HG03060 (cell line): ENCODE measurements around the gene MED14.
"Not testable (repeated sequence)": the region's sequence is repeated elsewhere in the genome, so short reads cannot be mapped to it uniquely, and the experiment has no call there.

Experiments used
- ATAC-seq: cut with Tn5 transposase; IDR thresholded peaks from one replicate; pipeline ENCODE4 v1.9.1; 2021; ENCODE audit warnings: low read depth, moderate number of reproducible peaks; ENCODE audit not compliant: unreplicated experiment

Gene MED14

DNA sequence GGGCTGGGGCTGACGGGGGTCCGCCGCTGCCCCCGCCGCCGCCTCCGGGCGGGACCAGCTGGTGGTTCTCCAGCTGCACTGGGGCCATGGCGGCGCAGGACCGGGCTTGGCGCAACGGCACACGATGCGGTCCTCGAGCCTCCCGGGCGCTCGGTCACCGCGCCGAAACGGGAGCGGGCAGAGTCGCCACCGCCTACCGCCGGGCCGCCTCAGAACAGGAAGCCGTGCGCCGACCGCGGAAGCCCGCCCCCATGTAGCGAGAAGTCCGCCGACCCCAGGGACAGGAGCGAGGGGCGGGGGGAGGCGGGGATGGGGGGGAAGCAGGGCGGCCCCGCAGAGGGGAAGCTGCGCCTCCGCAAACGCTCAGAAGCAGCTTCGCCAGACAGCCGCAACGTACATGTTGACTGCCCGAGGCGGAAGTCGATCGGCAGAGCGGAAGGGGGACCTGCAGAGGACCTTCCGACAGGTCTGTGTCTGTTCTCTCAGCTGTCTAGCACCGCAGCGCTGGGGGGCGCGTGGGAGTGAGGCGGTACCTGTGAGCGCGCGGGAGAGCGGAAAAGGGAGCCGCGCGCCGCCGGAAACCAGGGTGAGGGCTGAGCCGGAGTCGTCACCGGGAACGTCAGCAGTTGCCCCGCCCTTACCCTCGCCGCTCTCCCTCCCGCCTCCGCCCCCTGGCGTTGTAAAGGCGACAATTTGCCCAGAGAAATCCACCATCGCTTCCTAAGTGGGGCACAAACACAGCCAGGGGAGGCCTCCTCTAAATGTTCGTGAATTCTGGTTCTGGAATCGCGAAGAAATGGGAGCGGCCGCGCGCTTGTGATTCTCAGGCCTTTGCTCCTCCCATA is at the start of gene MED14:
TSS of gene MED14 (minus strand) at position 218 of the 845 bp plus-strand sequence. CDS start at position 88, 130 bp downstream.
- ATAC-seq: peak; percentile 69

DNA sequence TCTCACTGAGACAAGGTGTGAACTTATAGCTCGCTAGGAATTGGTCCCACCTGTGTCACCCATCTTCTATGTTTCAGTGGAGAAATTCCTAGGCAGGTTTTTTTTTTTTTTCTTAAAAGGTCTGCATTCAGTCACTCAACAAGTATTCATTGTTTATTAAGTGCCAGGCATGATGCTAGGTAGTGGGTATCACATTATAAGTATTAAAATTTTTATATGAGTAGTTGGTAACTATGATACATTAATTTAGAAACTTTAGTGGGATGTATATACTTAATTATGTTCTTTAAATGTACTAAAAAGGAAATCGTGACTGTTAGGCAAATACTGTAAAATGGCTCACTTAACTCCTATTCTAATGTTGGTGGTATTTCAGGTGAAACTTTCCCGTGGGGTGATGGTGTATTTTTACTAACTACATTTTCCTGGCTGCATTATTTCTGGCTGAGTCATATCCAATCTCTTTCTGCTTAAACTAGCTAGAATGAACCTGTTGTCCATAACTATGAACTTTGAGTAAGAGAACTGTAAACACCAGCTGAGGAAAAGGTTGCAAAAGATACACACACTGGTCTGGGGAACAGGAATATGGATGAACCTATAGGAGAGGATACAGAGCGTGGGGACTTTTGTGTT is 49.3 kb upstream of the MED14 start:
- ATAC-seq: no peak

DNA sequence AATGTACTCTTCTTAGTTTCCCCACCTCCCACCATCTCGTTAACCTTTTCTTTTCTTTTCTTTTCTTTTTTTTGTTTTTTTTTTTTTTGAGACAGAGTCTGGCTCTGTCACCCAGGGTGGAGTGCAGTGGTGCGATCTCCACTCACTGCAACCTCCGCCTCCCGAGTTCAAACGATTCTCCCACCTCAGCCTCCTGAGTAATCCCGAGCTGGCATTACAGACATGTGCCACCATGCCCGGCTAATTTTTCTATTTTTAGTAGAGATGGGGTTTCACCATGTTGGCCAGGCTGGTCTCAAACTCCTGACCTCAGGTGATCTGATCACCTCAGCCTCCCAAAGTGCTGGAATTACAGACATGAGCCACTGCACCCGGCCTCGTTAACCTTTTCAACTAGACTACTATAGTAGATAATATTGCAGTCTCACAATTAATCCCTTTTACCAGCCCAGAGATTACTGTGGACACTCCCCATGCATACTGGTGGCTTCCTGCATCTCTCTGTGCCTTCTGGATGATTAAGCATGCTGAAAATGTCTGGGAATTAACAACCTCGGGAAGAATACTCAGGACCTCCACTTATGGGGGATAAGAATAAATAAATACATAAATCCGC is 47.4 kb upstream of the MED14 start:
- ATAC-seq: not testable (repeated sequence)

DNA sequence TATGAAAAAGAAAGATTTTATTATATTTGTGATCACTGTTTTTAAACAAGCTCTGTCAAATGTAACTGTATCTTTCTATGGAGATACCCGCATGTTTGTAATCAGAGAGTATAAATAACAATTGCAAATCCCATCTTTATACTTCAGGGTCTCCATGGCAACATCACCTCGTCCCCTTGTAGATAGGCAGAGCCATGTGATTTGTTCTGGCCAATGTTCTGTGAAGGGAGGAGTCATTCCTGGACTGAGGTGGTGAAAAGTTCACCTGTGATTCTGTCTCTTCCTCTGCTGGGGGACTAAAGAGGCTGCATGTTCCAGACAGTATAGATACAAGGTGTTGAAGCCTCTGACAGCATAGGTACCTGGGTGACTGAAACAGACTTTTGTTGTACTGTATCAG is 45.6 kb upstream of the MED14 start:
- no peak for ATAC-seq

DNA sequence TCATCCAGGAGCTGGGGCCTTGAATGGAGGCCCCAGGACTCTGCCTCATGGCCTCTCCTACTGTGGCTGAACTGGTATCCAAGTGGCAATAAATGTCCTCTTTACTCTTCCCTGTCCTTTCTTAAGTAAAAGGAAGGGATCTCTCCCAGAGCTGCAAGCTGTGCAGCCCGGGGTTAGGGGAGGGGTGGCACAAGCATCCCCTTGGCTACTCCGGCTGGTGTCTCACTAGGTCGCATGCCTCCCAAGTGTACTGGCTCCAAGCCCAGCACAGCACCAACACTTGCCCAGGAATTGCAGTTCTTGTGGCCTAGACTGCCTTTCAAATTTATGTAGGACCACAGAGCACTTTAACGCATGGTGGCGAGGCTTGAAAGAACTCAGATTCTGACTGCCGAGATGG is 44.7 kb upstream of the MED14 start:
- ATAC-seq: no peak

DNA sequence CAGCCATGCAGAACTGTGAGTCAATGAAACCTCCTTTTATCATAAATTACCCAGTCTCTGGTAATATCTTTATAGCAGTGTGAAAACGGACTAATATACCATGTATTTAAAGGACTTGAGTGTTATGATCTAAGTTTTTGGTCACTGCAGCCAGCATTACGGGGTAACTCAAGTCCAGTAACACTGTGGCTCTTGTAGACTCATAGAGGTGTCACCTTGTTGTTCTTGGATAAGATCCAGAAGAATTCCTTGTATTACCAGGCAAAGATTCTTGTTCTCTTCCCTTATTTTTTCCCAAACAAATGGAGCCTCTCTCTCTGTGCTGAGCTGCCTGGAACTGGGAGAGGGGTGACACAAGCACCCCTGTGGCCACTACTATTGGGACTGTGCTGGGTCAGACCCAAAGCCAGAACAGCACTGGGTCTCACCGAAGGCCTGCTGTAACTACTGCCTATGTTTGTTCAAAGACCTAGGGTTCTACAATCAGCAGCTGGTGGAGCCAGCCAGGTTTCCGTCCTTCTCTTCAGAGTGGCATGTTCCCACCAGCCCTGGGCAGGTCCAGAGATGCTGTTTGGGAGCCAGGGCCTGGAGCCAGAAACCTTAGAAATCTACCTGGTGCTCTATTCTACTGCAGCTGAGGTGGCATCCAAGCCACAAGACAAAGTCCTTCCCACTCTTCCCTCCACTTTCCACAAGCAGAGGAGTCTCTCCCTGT is 43.7 kb upstream of the MED14 start:
- no peak for ATAC-seq

DNA sequence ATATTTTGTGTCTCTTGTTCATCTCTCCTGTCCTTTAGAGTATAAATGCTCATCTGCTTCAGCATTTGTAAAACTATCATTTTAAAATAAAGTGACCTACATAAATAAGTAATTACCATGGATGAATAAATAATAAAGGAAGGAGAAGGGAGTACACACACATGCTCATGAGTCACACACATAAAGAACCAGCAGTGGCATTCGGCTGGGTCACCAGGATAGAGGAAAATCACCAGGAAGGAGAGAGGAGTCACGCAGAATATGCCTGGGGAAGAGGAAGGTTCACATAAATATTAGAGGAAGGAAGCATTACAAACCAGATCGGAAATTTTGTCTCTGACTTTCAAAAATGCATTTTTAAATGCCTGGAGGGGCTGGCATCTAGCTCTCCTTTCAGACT is 38.5 kb upstream of the MED14 start:
- no peak for ATAC-seq

DNA sequence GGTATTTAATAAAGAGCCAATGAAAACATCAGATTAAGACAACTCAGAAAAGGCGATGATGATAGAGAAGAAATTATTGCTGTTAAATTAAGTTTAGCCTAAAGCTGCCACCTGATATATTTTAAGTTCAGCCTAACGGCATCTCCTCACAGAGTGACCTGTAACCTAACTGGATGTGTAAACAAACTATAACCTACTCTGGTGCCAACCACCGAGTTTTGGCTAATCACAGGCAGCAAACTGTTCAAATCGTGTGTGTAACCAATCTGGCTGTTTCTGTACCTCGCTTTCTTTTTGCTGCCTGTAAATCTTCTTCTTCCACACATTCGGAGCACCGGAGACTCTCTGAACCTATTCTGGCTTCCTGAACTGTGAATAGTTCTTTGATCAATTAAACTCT is 37.8 kb upstream of the MED14 start:
- no peak for ATAC-seq

DNA sequence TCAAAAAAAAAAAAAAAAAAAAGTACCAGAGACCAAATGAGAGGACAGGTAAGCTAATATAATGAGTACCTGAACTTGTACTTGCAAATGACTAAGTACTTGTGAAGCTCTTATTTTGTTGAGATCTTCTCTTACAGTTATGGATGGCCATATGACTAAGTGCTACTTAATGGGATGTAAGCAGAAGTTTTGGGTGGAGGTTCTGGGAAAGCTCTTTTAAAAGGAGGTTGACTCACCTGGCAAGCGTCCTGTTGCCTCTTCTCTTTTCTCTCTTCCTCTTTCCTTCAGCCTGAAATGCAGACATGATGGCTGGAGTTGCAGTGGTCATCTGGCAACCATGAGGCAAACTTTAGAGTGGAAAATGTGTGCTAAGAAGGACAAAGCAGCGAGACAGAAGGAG is 36.9 kb upstream of the MED14 start:
- ATAC-seq: no peak

DNA sequence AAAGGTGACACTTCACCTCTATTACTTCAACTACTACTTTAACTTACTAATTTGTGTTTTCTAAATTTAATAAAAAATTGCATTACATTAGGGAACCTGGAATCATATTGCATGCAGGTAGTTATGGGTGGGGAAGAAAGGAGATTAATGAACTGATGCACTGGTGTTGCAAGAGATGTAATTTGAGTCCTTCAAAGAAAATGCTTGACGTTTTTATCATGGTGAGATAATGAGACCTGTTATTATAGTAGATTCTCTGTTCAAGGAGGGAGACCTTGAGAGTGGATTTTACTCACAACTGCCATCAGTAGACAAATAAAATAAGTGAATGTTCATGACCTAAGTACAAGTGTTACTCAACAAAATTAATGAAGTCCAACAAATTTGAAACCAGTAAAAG is 26.4 kb upstream of the MED14 start:
- ATAC-seq: no peak

DNA sequence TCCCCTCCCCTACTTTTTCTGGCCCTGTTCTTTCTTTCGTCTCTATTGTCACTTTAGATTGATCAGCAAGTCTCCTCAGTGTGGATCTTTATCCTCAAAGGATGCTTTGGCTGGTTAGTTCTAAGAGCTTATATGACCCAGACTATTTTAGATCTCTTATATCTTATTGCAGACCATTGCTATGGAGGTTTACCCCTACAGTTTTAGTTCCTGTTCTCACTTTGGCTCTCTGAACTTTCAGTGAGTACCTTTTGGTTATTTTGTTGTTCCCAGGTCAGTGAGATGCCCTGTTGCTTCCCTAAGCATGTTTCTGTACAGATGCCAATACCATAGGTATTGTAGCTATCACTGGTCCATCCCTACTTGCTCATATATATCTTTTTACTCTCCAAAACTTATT is 24.0 kb upstream of the MED14 start:
- ATAC-seq: no peak

DNA sequence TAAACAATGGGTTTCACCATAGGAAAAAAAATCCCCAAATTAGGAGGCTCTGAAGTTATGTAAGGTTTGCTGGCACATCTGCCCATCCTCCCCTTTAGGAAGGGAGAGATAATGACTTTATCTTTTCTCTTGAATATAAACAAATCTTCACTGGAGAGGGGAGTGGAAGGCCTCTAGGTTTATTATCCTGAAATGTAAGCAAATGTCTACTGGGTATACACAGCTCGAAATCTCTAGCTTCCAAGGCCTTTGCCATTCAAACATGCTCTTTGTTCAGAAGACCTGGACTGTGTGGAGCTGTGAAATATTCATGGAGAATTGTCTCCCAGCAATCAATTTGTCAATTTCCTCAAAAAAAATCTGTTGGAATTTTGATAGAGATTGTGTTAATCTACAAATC is 21.7 kb upstream of the MED14 start:
- ATAC-seq: no peak

DNA sequence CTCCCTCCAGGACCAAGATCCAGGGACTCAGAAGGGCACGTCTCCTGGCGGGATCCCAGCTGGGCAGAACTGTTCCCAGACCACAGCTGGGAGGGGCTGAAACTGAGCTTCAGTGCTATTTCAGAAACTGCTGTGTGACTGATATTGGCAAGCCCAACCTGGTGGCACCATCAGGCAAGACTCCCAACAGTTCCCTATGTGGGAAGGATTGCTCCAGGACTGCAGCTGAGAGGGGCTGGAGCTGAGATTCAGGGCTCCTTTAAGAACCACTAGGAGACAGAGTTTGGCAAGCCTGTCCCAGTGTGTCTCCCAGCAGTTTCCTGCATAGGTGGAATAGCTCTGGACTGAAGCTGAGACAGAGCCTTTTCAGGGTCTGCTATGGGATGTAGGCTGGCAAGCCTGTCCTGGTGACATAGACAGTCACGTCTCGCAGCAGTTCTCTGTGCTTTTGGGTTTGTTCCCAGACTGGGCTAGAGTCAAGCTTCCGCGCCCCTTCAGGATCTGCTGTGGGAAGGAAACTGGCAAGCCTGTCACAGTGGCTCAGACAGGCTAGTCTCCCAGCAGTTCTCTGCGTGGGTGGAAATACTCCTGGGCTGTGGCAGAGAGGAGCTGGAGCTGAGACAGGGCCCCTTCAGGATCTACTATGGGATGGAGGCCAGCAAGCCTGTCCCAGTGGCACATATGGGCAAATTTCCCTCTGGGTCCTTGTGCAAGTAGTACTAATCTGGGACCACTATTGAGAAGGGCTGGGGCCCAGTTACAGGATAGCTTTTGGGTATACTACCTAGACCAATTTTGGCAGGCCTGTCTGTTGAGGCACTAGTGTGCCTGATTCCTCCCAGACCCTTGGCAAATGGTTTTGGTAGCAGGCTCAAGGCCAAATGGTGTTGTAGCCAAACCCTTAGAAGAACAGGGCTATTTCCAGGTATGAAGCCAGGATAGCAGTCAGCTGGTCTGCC is 20.2 kb upstream of the MED14 start:
- ATAC-seq: no peak

DNA sequence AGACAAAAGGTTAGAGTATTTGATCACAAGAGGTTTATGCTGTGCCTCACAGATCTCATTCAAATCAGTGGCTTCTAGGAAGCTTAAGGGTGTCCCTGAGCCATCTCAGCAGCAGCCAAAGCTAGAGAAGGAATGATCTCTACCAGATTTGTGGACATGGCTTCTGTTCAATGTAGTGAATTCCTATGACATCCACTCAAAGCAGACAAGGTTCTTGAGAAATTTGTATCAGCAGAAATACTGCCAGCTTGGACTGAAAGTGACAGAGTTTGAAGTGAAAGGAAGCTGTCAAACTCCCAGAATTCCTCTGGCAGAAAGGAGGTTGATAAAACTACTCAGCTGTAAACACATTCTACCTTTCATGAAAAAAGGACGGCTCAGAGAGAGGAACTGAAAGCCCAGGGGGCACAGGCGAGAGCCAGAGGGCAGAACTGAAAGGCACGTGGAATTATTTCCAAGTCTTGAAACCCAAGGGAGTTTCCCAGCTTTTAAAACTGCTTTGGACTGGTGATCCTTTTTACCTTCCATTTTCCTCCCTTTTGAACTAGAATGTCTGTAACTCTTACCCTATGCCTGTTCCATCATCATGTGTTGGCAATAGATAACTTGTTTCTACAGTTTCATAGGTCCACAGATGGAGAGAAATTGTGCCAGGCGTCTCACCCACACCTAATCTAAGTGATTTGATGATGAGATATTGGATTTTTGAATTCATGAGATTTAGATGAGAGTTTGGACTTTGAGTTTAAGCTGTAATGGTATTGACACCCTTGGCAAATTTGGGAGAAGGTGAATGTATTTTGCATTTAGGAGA is 14.5 kb upstream of the MED14 start:
- ATAC-seq: no peak

DNA sequence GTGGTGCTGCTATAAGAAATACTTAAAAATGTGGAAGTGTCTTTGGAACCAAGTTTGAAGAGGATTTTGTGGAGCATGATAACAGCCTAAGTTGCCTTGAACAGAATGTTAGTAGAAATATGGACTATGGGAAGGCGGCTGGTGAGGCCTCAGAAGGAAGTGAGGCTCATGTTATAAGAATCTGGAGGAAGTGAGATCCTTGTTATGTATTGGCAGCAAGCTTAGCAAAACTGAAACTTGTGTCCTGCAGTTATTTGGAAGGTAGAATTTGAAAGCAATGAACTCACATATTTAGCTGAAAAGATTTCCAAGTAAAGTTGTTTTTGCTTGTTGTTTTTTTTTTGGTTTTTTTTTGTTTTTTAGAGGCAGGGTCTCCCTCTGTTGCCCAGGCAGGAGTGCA is 13.6 kb upstream of the MED14 start:
- no peak for ATAC-seq

DNA sequence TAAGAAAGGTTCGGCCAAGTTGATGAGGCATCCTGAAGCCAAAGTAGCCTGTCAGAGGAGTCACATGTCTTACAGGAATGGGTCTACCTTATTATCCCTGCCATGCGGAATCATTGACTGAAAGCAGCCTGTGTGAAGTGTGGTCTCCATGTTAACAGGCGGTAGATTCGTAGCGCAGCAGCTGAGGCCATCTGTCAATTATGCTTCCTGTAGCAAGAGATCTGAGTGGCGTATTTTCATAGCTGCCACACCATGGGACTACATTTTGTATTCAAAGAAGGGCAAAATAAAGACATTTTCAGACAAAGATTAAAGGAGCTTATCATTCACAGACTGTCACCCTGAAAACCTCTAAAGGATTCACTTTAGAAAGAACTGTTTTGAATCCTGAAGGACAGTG is 11.2 kb upstream of the MED14 start:
- ATAC-seq: no peak

DNA sequence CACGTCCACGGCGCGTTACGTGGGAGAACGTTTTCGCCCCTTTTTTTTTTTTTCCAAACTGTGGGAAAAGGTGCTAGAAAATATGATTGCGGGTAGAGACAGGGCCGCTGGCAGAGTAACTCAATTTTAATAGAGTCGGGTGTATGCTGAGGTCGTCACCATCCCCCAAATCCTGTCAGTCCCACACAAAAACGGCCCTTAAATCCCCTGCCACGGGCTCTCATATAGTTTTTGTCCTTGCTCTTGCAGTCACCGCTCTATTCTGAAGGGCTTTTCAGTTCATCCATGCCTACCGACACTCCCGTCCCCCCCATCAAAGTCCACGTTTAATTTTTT is 796 bp upstream of the MED14 start:
- ATAC-seq: no peak

DNA sequence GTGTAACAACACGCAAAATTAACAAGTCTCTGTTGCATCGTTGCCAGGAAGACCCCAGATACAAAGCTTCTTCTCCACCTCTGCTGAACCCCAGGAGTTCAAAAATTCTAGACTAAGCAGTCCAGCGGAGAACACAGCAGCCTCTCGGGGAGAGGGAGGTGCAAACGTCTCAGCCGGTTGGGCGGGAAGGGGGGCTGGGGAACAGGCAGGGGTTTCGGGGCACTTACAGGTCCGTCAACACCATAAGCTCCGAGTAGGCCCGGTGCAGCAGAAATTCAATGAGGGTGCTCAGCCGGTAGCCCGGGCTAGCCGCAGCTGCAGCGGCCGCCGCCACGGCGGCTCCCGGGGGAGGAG is 394 bp downstream of the MED14 start:
- no peak for ATAC-seq

DNA sequence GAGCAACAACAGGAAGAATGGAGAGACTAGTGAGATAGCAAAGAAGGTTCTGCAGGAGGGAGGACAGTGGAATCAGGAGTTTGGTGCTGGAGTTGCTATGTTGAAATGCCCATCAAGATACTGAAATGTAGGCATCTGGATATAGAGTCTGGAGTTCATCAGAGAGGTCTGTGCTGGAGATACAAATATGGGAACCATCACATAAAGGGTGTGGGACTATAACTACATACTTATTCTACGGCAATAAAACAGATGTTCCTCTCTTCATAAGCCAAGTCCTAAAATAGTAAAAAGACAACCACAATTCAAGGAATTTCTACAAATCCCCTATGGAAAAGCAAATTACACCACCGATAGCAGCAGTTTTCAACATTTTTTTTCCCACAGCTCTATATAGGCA is 1.6 kb downstream of the MED14 start:
- ATAC-seq: no peak
